GM10266 (cell line): ENCODE results near the gene SDHB.

Experiments used
- DNase-seq: peaks from one replicate; pipeline ENCODE4 v3.0.0; 2012; ENCODE audit errors: extremely low spot score
- CTCF ChIP-seq: IDR thresholded peaks from 2 replicates; pipeline ENCODE4 v1.5.1; 2012; ENCODE audit warnings: mild to moderate bottlenecking, low read depth; ENCODE audit not compliant: control insufficient read depth, insufficient read depth; ENCODE audit errors: missing control alignments

Gene SDHB

GRCh38 chr1:17056551-17056950 lies 2.7 kb upstream of the SDHB start:
- TF ChIP-seq CTCF: no peak
- no peak for DNase-seq

GRCh38 chr1:17055801-17056200 lies 2.0 kb upstream of the SDHB start:
- no peak for TF ChIP-seq CTCF

GRCh38 chr1:17053086-17053684 lies 647 bp downstream of the SDHB start:
- TF ChIP-seq CTCF: no peak
- DNase-seq: no peak

More at GRCh38 chr1:17055801-17056200, 2.0 kb upstream of the SDHB start:
- no peak for DNase-seq

- no peak for DNase-seq
- no peak for TF ChIP-seq CTCF
Measured at GRCh38 chr1:17052641-17053040, 1.2 kb downstream of the SDHB start.

GRCh38 chr1:17052038-17052437 lies 1.8 kb downstream of the SDHB start:
- DNase-seq: no peak

GRCh38 chr1:17047924-17048323 lies 5.9 kb downstream of the SDHB start:
- no peak for TF ChIP-seq CTCF
- no peak for DNase-seq

More at GRCh38 chr1:17052038-17052437, 1.8 kb downstream of the SDHB start:
- no peak for TF ChIP-seq CTCF

- DNase-seq: no peak
- no peak for TF ChIP-seq CTCF
Measured at GRCh38 chr1:17046334-17046657, 7.5 kb downstream of the SDHB start.
